SK-N-SH (cell line): ENCODE measurements around the gene AHRR. TPM values are rescaled to one million over a fixed set of nuclear protein-coding genes. Genes with fewer than 3 reads are reported as not detected.

ENCODE experiments used
- CTCF ChIA-PET: fragments of 300-600, 350-600 bp; formaldehyde crosslinking; extraction: SDS; loops from one replicate; lab custom pipeline; 2021; lab: Yijun Ruan, JAX
- POLR2A ChIA-PET: fragments of 350-600 bp; sonication (Branson Sonifier 250); formaldehyde crosslinking; extraction: SDS; loops from one replicate; lab custom pipeline; 2020; ENCODE audit warnings: antibody characterized with exemption, inconsistent platforms; lab: Yijun Ruan, JAX
- DNase-seq: peaks from one replicate; pipeline ENCODE4 v3.0.0; 2012
- H2AFZ ChIP-seq: fragments of 200-600 bp; sonication (generic); 2 replicates; pipeline ENCODE4 v1.8.1; 2016; ENCODE audit warnings: antibody characterized with exemption, mild to moderate bottlenecking, low read depth
- H3F3A ChIP-seq: fragments of 200-600 bp; sonication (generic); replicated peaks from 2 replicates; pipeline ENCODE3; 2016; ENCODE audit warnings: antibody characterized with exemption, mild to moderate bottlenecking; ENCODE audit not compliant: insufficient read depth
- H3K27ac ChIP-seq, 2 experiments: fragments of 200-500 bp in 1 of 2; fragments of 200-600 bp in 1 of 2; sonication (Bioruptor generic) in 1 of 2; sonication (generic), shearing (Covaris generic) in 1 of 2; 2 replicates each; pipeline versions ENCODE4 v1.5.1 to v1.6.1; 2014 to 2016; ENCODE audit warnings: low read depth in 2 of 2, inconsistent platforms in 1 of 2, low read length in 1 of 2, mild to moderate bottlenecking in 1 of 2, mixed read lengths in 1 of 2
- H3K27me3 ChIP-seq: fragments of 200-600 bp; sonication (generic), shearing (Covaris generic); 2 replicates; pipeline ENCODE4 v1.6.1; 2016; ENCODE audit warnings: mixed run types; ENCODE audit not compliant: insufficient read depth
- H3K36me3 ChIP-seq, 2 experiments: fragments of 200-500 bp in 1 of 2; fragments of 200-600 bp in 1 of 2; sonication (Bioruptor generic) in 1 of 2; sonication (generic) in 1 of 2; replicated peaks in 1 of 2; 2 replicates each; pipeline versions ENCODE3 to v1.5.1; 2014 to 2016; ENCODE audit warnings: low read length in 1 of 2, mild to moderate bottlenecking in 1 of 2; ENCODE audit not compliant: insufficient read depth in 2 of 2, control insufficient read depth in 1 of 2
- H3K4me1 ChIP-seq, 2 experiments: fragments of 200-500 bp in 1 of 2; fragments of 200-600 bp in 1 of 2; sonication (Bioruptor generic) in 1 of 2; sonication (generic), shearing (Covaris generic) in 1 of 2; 2 replicates each; pipeline versions ENCODE4 v1.5.1 to v1.6.1; 2014 to 2016; ENCODE audit warnings: low read depth in 1 of 2, low read length in 1 of 2, mixed run types in 1 of 2; ENCODE audit not compliant: insufficient read depth in 2 of 2, control insufficient read depth in 1 of 2
- H3K4me2 ChIP-seq: fragments of 200-600 bp; sonication (generic), shearing (Covaris generic); 2 replicates; pipeline ENCODE4 v1.6.1; 2017; ENCODE audit warnings: mixed run types
- H3K4me3 ChIP-seq, 2 experiments: fragments of 200-500 bp in 1 of 2; fragments of 200-600 bp in 1 of 2; sonication (Bioruptor generic) in 1 of 2; sonication (generic), shearing (Covaris generic) in 1 of 2; 2 replicates each; pipeline versions ENCODE4 v1.5.1 to v1.8.1; 2014 to 2016; ENCODE audit warnings: low read depth in 2 of 2, inconsistent platforms in 1 of 2, low read length in 1 of 2, mild to moderate bottlenecking in 1 of 2, mixed read lengths in 1 of 2, moderate library complexity in 1 of 2
- H3K79me2 ChIP-seq: fragments of 200-600 bp; sonication (generic); 2 replicates; pipeline ENCODE4 v1.8.1; 2017; ENCODE audit warnings: mild to moderate bottlenecking; ENCODE audit not compliant: insufficient read depth
- H3K9ac ChIP-seq: fragments of 200-600 bp; sonication (generic); 2 replicates; pipeline ENCODE4 v1.6.1; 2017; ENCODE audit warnings: mixed run types
- H3K9me2 ChIP-seq: fragments of 200-600 bp; sonication (generic); 2 replicates; pipeline ENCODE4 v1.6.1; 2017; ENCODE audit warnings: mixed run types
- H3K9me3 ChIP-seq: fragments of 200-600 bp; sonication (generic); 2 replicates; pipeline ENCODE4 v1.6.1; 2017; ENCODE audit warnings: mixed run types, mild to moderate bottlenecking, moderate library complexity
- H4K20me1 ChIP-seq: fragments of 200-600 bp; sonication (generic); 2 replicates; pipeline ENCODE4 v1.6.1; 2017; ENCODE audit warnings: mild to moderate bottlenecking, mixed run types; ENCODE audit not compliant: insufficient read depth
- EZH2phosphoT487 ChIP-seq: fragments of 200-600 bp; sonication (generic); IDR thresholded peaks from 2 replicates; pipeline ENCODE4 v1.6.1; 2017; ENCODE audit warnings: low read depth, mixed run types, mild to moderate bottlenecking, antibody characterized with exemption, moderate library complexity, borderline replicate concordance
- FOXM1 ChIP-seq: IDR thresholded peaks from 2 replicates; pipeline ENCODE4 v1.4.0; 2012; ENCODE audit warnings: low read depth, mild to moderate bottlenecking
- GATA2 ChIP-seq: sonication (generic); formaldehyde crosslinking; IDR thresholded peaks from 2 replicates; pipeline ENCODE4 v1.5.0; 2020; ENCODE audit warnings: mild to moderate bottlenecking, missing genetic modification reagents
- MEF2A ChIP-seq: IDR thresholded peaks from 2 replicates; pipeline ENCODE4 v1.4.0; 2012; ENCODE audit warnings: low read depth, borderline replicate concordance
- MXI1 ChIP-seq: IDR thresholded peaks from 2 replicates; pipeline ENCODE4 v1.6.1; 2012; ENCODE audit warnings: mild to moderate bottlenecking, low read depth, low read length, improper control_type of control experiment
- PBX3 ChIP-seq: IDR thresholded peaks from 2 replicates; pipeline ENCODE4; 2012
- RCOR1 ChIP-seq: fragments of 150-350 bp; IDR thresholded peaks from 2 replicates; pipeline ENCODE4 v1.6.1; 2017; ENCODE audit warnings: antibody characterized with exemption, low read length
- RFX5 ChIP-seq: IDR thresholded peaks from 2 replicates; pipeline ENCODE4 v1.6.1; 2012; ENCODE audit warnings: mild to moderate bottlenecking, improper control_type of control experiment, low read length
- RXRA ChIP-seq: IDR thresholded peaks from 2 replicates; pipeline ENCODE4 v1.4.0; 2012; ENCODE audit warnings: low read depth, mild to moderate bottlenecking, borderline replicate concordance
- YY1 ChIP-seq: IDR thresholded peaks from 2 replicates; pipeline ENCODE4 v1.4.0; 2012; ENCODE audit warnings: low read depth, mild to moderate bottlenecking
- WGBS: methylation state at CpG from one replicate; pipeline ENCODE4 v1.1.6; 2017; ENCODE audit warnings: low lambda C conversion rate; 5-methylcytosine and 5-hydroxymethylcytosine counted together
- polyA plus RNA-seq, 3 experiments: library from polyadenylated mRNA; depleted of rRNA; stranded (reverse); fragments of >200 nt; gene quantifications; 2 replicates each; pipeline ENCODE4 v1.2.3, GENCODE V29; 2012
- TF ChIP-seq, protein P1 (sequence below): IDR thresholded peaks from 2 replicates; pipeline ENCODE4 v1.4.0; 2012; ENCODE audit warnings: low read depth, borderline replicate concordance

The AHRR gene
- polyA plus RNA-seq, 1 of the 3 experiments (the other 2 are of a cell fraction), result 0.71 TPM

GRCh38 chr5:318341-318897, 3.1 kb upstream of the AHRR start:
- H3K27me3 ChIP-seq, result peaks cover 13% of the 10 kb centered on the region; the same call in 1 of the 2 replicates
- H3K4me1 ChIP-seq, result peaks cover 0 to 9% of the 10 kb centered on the region in 2 experiments; a peak in 1 of 4 replicates
- ChIA-PET POLR2A (no interaction called here), CTCF (interaction anchor here (1.0 to 1.4 kb wide), 4 partner anchors 20 to 127 kb away, joined by 3 to 6 read pairs (median 4); no protein-coding TSS in a partner anchor)
- H3K4me2 ChIP-seq, result no peak overlapping the region
- no peaks in the 10 kb centered on the region for H3K9me2 ChIP-seq
- H3K36me3 ChIP-seq, result peaks cover 0 to 27% of the 10 kb centered on the region in 2 experiments
- H3K9me3 ChIP-seq, result no peaks in the 10 kb centered on the region
- no peaks in the 10 kb centered on the region; the same call in 1 of the 2 replicates for H3K79me2 ChIP-seq
- TF ChIP-seq EZH2phosphoT487, result no peak
- TF ChIP-seq YY1, result no peak
- no peak for TF ChIP-seq RCOR1
- TF ChIP-seq PBX3, result 0 out of 2 replicates have a peak, but pooled peaks have one; percentile 4
- no peak for TF ChIP-seq FOXM1
- no peak for TF ChIP-seq MXI1
- WGBS, result 12% methylated on average over 8 of the region's 15 CpGs
- DNase-seq, result no peak
- no peak overlapping the region for H2AFZ ChIP-seq
- H4K20me1 ChIP-seq, result peaks cover 32% of the 10 kb centered on the region
- no peak overlapping the region for H3K27ac ChIP-seq
- no peak overlapping the region for H3K4me3 ChIP-seq
- peaks cover 9% of the 10 kb centered on the region for H3F3A ChIP-seq
- no peak overlapping the region for H3K9ac ChIP-seq

DNA sequence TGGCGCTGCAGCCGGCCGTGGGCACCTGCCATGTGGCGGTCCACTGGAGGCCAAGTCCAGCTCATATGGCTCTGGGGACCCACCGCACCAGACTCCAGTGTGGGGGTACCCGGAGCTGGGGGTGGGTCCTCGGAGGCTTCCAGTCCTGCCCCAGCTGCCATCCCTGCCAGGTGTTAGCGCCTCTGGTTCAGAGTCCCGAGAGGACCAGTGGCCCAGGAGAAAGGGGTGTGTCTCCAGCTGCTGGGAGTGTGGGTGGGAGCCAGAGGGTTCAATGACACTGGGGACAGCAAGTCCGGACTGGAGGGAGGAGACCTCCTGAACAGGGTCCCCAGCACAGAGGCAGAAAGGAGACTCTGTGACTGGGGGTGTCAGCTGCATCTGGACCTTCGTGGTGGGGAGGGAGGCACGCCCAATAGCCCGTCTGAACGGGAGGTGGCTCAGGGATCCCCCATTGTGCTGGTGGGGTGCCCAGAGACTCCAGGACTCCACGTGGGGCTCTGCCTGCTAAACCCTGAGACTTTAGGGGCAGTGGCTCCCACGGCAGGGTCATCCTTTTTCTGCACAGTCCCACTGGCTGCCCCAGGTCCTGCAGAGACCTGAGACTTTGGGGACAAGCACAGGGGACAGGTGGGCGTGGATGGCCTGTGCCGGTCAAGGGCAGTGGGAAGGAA, 2.4 kb upstream of the AHRR start:
- Histone ChIP-seq H3K4me3 (no peak overlapping the region), H3K9me2 (no peaks in the 10 kb centered on the region), H4K20me1 (peaks cover 31% of the 10 kb centered on the region), H2AFZ (no peak overlapping the region), H3K9ac (no peak overlapping the region), H3K4me2 (no peak overlapping the region), H3K36me3 (peaks cover 0 to 25% of the 10 kb centered on the region in 2 experiments), H3F3A (peaks cover 9% of the 10 kb centered on the region), H3K79me2 (no peaks in the 10 kb centered on the region), H3K4me1 (peaks cover 0 to 9% of the 10 kb centered on the region in 2 experiments; a peak in 1 of 4 replicates), H3K27me3 (peaks cover 13% of the 10 kb centered on the region; the same call in 1 of the 2 replicates), H3K9me3 (no peaks in the 10 kb centered on the region), H3K27ac (no peak overlapping the region)
- WGBS, result 36% methylated on average over 9 of the region's 18 CpGs
- ChIA-PET CTCF (interaction anchor here (1.0 to 1.4 kb wide), 3 partner anchors 31 to 127 kb away, joined by 3 to 6 read pairs (median 5); no protein-coding TSS in a partner anchor), POLR2A (no interaction called here)
- TF ChIP-seq, protein P1, sequence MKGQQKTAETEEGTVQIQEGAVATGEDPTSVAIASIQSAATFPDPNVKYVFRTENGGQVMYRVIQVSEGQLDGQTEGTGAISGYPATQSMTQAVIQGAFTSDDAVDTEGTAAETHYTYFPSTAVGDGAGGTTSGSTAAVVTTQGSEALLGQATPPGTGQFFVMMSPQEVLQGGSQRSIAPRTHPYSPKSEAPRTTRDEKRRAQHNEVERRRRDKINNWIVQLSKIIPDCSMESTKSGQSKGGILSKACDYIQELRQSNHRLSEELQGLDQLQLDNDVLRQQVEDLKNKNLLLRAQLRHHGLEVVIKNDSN, result no peak
- TF ChIP-seq RXRA, result no peak
- no peak for TF ChIP-seq RCOR1
- TF ChIP-seq RFX5, result no peak
- no peak for TF ChIP-seq MEF2A
- TF ChIP-seq GATA2 (CRISPR knock-in tag), result no peak
- peak; percentile 40 for DNase-seq
